ENCODE data around the gene TMEM176A.
A peak's percentile ranks its signal among the peaks of the same experiment; 100 is the strongest.
"Not testable (repeated sequence)": the region's sequence is repeated elsewhere in the genome, so short reads cannot be mapped to it uniquely, and the experiment has no call there.

TMEM176A gene, protein sequence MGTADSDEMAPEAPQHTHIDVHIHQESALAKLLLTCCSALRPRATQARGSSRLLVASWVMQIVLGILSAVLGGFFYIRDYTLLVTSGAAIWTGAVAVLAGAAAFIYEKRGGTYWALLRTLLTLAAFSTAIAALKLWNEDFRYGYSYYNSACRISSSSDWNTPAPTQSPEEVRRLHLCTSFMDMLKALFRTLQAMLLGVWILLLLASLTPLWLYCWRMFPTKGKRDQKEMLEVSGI

GRCh38 chr7:150800581-150801241 is at the start of gene TMEM176A:
TSS of gene TMEM176A (plus strand) at chr7:150800769. CDS start at chr7:150801551, 782 bp downstream.
- DNase-seq: no peak

DNA sequence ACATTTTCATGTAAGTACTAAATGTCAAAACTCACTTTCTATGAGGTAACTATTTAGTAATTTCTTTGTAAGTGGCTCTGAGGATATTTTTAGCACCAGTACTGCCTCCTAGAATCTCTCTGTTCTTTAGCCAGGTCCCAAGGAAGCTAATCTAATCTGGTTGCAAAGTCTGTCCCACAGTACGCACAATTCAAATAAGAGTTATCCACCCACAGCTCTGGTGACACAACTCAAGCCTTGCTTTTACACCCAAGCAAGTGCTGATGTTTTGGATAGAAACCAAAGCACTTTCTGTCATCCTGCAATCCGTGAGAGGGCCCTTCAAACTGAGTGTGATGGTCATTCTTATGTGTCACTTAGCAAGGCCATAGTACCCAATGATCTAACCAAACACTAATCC is 48.9 kb upstream of the TMEM176A start:
- no peak for DNase-seq

- no peak for DNase-seq
Measured at GRCh38 chr7:150753239-150753638, 47.3 kb upstream of the TMEM176A start.

- DNase-seq: peak; percentile 9
Measured at GRCh38 chr7:150753826-150754603, 46.6 kb upstream of the TMEM176A start.

DNA sequence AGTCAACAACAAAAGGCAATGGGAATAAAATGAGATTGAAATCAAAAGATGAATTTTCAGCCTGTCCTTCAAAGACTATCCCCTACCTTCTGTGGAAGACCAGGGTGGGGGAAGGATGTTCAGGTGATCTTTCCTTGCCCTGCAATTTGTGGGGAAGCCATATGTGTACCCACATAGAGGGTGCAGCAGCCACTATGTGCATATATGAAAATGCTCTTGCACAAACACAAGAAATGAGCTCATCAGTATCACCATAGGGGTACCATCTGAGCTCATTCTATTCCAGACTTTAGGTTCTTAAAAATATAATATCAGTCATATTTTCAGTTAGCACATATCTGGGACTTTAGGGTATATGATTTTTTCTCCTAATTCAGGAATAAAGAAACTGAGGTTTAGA is 45.6 kb upstream of the TMEM176A start:
- no peak for DNase-seq

DNA sequence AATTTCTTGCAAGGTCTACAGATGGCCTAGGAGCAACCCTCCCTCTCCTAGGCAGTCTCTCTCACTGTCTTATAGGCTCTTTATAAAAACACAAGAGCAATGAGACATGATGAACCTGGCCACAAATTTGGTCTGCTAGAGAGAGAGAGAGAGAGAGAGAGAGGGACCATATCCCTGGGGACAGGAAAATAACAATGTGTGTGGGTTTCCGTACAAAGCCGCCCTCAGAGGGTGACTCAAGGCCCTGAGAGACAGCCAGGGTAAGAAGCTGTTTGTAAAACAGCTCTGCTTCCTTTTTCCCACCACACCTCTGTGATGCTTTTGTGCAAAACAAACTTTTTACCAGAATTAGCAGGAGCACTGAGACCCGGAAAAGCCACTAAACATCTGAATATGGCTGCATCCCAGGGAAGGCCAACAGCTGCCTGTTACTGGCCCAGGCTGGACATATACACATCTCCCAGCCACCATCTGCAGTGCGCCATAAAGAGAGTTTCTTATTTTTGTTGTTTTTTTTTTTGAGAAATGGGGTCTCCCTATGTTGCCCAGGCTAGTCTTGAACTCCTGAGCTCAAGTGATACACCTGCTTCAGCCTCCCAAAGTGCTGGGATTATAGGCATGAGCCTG is 45.0 kb upstream of the TMEM176A start:
- no peak for DNase-seq

DNA sequence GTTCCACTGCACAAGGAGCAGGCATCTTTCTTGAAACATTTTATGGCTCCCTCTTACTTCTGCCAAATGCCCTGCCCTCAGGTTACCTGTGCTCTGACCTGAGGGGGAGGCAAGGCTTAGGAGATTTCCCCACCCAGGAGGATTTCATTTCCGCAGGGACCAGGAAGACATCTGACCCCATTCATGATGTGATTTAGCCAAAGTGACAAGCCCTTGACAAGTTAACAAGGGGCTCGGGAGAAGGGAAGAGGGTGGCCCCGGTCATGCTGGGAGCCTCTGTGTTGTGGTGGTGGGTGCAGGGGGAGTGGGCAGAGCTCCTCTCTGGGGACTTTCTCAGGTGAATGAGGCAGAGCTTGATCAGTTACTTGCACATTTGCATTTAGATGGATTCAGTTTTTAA is 44.4 kb upstream of the TMEM176A start:
- DNase-seq: no peak

DNA sequence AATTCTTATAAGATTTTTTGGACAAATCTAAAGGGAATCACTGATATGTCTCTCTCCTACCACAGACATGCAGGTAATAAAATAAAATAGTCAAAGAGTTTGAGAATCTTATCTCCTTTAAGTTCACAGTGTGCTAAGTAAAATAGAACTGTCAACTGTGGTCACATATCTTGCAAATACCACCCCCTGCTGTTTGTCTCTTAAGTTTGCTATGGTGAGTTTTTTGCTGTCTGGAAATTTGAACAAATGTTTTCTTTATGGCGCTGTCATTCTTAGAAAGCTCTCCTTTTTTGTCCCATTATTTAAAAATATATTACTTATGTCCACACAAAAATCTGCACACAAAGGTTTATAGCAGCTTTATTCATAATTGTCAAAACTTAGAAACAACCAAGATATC is 43.7 kb upstream of the TMEM176A start:
- no peak for DNase-seq

- DNase-seq: no peak
Measured at GRCh38 chr7:150759479-150759878, 41.1 kb upstream of the TMEM176A start.

DNA sequence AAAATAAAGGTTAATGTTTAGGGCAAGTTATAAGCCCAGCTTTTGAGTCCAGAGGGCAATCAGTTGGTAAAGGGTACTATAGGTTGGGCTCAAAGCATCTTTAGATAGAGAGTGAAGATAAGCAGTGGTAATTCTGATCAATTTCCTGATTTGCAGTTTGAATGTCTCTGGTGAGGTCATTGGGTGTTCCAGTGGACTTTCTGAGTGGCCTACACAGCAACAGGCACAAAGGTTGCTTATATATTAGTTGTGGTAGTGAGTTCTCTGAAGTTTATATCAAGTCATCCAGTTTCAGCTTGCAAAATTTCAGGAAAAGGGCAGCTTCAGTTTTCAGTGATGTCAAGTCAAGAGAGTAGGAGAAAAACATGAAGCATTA is 34.2 kb upstream of the TMEM176A start:
- no peak for DNase-seq

- no peak for DNase-seq
Measured at GRCh38 chr7:150769768-150770167, 30.8 kb upstream of the TMEM176A start.

GRCh38 chr7:150774131-150774530 is 26.4 kb upstream of the TMEM176A start:
- DNase-seq: not testable (repeated sequence)

DNA sequence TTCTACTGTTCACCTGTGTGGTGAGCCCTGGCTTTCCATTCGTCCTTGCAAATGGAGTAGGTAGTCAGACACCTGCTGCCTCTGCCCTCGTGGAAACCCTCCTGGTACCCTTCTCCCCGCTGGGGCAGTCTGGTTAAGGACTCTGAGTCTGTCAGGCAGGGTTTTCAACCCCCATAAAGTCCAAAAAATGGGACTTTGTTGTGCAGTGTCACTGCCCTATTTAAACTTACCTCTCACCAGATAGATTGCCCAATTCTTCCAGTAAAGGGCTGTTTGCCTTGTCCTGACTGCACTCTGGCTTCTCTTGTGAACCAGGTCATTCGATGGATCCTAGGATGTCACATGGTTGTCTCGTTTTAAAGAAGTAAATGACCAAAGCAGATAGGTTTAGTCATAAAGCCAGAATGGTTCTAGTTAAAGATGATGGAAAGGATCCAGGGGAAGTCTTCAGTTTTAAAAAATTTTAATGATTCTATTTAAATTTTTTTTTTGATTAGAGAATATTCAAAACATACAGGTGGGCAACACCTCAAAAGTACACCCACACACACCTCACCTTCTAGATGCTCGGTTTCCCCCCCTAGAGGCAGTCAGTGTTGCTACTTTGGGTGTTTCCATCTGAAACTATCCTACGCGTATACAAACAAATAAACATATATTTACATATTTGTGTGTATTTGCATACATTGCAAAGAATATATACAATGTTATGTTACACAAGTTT is 22.4 kb upstream of the TMEM176A start:
- DNase-seq: no peak

DNA sequence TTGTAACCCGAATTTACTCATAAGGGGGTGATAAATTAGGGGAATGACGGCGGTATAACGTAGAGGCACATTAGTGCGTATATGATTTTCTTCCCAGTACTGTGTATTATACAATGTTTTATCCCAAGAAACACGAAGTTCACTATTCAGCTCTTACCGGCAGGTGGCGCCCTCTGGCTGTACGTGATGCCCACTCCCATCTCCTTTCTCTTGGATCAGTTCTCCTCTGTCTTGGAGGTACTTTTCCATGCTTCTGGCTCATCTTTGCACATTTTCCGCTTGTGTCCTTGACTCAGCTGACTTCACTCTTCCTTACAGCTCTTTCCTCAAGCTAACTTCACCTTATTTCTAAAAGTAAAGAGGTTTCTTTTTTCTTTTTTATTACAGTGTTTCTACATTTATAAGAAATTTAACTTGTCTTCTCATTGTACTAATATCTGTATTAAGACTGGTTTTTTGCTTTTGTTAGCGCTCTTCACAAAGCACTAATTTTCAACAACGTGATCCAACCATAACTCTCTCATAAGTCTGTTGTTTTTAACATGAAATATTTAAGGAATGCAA is 21.7 kb upstream of the TMEM176A start:
- DNase-seq: peak; percentile 86

DNA sequence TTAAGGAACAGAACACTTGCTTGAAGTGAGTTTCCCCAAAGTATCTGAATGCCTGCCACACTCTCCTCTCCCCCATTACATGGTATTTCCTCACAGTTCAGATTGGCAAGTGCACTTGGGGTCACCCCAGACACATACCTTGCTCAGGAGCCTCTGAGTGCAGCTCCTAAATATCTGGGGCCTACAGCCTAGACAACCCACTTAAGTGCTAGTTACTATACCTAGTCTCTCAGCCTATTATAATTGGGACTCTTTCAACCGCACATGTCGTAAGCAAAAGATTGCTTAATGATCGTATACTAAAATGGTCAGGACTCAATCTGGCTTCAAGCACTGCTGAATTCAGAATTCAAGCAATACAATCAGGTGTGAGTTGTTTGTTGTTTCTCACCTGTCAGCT is 20.3 kb upstream of the TMEM176A start:
- no peak for DNase-seq

- no peak for DNase-seq
Measured at GRCh38 chr7:150781103-150781502, 19.5 kb upstream of the TMEM176A start.

- DNase-seq: no peak
Measured at GRCh38 chr7:150781961-150782360, 18.6 kb upstream of the TMEM176A start.

- no peak for DNase-seq
Measured at GRCh38 chr7:150784120-150784736, 16.3 kb upstream of the TMEM176A start.

GRCh38 chr7:150784954-150785353 is 15.6 kb upstream of the TMEM176A start:
- DNase-seq: no peak

DNA sequence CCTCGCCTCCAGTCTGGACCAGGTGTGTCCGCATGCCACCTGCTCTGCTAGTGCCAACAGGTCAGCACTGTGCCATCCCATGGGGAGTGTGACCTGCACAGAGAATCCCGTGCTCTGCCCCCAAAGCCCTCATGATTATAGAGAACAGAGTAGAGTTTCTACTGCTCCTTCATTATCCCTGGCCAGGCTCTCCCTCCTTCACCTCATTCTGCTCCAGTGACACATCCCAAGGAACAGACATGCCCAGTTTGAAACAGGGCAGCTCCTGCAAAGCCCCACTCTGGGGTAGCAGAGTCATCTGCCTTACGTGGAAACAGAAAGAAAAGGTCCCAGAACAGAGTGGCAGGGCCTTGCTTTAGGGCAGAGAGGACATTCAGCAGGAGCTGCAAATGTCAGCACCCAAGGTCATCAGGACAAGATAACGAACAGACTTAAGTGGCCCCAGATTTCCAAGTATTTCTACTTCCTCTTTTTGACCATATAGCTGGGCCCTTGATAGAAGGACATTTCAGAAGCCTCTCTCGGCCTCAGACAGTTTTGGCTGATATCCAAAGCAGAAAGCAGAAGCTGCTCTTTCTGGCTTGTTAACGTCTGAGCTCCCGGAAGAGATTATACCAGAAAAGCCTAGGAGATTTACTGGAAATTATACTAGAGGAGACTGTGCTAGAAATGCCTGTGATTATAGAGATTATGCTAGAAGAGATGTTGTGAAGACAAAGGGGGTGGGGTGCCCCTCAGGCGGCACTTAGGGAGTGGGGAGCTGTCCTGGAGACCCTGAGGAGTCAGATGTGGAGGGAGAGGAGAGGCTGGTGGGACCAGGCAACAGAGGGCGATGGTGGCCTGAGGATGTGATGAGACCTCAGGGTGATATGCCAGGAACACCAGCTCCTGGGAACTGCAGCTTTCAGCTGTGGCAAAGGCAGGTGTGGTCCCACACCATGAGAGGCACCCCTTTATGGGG is 13.0 kb upstream of the TMEM176A start:
- peak; percentile 63 for DNase-seq

All from NCI-H2227 treated with DMSO at 0.1 percent for 48 hours (cell line).